ENCODE measurements around the gene PSMD1.
"Not testable (repeated sequence)": the region's sequence is repeated elsewhere in the genome, so short reads cannot be mapped to it uniquely, and the experiment has no call there.

The PSMD1 gene

GRCh38 chr2:231118614-231118942 lies 61.9 kb downstream of the PSMD1 start:
- no peak for DNase-seq

GRCh38 chr2:231123362-231123898 lies 66.8 kb downstream of the PSMD1 start:
- DNase-seq: no peak

GRCh38 chr2:231124838-231125568 lies 68.3 kb downstream of the PSMD1 start, which contains the start of gene HTR2B:
Gene HTR2B, minus strand, starts transcription at chr2:231125042. Its CDS starts 1,278 bp downstream, at chr2:231123764.
- no peak for DNase-seq

- DNase-seq: no peak
Observed at GRCh38 chr2:231126123-231126522, 69.5 kb downstream of the PSMD1 start.

GRCh38 chr2:231127480-231127879 lies 70.8 kb downstream of the PSMD1 start:
- no peak for DNase-seq

- no peak for DNase-seq
Observed at GRCh38 chr2:231127936-231128335, 71.3 kb downstream of the PSMD1 start.

- DNase-seq: no peak
Observed at GRCh38 chr2:231128541-231128940, 71.9 kb downstream of the PSMD1 start.

- DNase-seq: no peak
Observed at GRCh38 chr2:231129216-231129615, 72.5 kb downstream of the PSMD1 start.

GRCh38 chr2:231130336-231131056 lies 73.8 kb downstream of the PSMD1 start:
- no peak for DNase-seq

GRCh38 chr2:231132129-231132528 lies 75.5 kb downstream of the PSMD1 start:
- no peak for DNase-seq

- no peak for DNase-seq
Observed at GRCh38 chr2:231133365-231134099, 76.9 kb downstream of the PSMD1 start.

- DNase-seq: no peak
Observed at GRCh38 chr2:231134910-231135655, 78.4 kb downstream of the PSMD1 start.

- DNase-seq: no peak
Observed at GRCh38 chr2:231138699-231139098, 82.0 kb downstream of the PSMD1 start.

GRCh38 chr2:231139796-231140195 lies 83.1 kb downstream of the PSMD1 start:
- no peak for DNase-seq

- DNase-seq: not testable (repeated sequence)
Observed at GRCh38 chr2:231140808-231141207, 84.1 kb downstream of the PSMD1 start.

- DNase-seq: no peak
Observed at GRCh38 chr2:231144896-231145295, 88.2 kb downstream of the PSMD1 start.

GRCh38 chr2:231146665-231147064 lies 90.0 kb downstream of the PSMD1 start:
- no peak for DNase-seq

GRCh38 chr2:231152800-231153557 lies 96.3 kb downstream of the PSMD1 start:
- no peak for DNase-seq

GRCh38 chr2:231159306-231159705 lies 102.6 kb downstream of the PSMD1 start:
- no peak for DNase-seq

- DNase-seq: no peak
Observed at GRCh38 chr2:231160701-231161100, 104.0 kb downstream of the PSMD1 start.

GRCh38 chr2:231161252-231161839 lies 104.7 kb downstream of the PSMD1 start:
- DNase-seq: no peak

Data from activated naive CD4-positive, alpha-beta T cell treated with Interleukin-2 at 50 U/mL for 16 hours (primary cell).